HG03439 (cell line): Measurements from ENCODE around the gene LRFN2.

Experiments
- ATAC-seq: cut with Tn5 transposase; IDR thresholded peaks from one replicate; pipeline ENCODE4 v1.9.1; 2021; ENCODE audit warnings: mild to moderate bottlenecking, moderate library complexity; ENCODE audit not compliant: unreplicated experiment

LRFN2 gene

DNA sequence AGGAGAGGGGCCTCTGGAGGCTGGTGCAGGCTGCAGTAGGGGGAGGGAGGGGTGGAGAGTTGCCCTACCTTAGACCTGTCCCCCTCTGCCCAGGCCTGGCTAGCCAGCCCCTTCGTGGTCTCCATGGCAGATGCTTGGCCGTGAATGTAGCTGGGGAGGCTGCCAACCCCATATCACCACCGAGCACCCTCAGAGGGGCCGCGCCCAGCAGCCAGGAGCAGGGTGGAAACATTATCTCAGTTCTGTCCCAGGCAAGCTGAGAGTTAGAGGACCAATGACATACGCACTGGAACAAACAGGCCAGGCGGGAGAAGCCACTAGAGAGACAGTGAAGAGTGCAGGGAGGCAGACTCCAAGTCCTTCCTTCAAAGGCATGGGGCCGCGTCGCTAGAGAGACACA lies 66.5 kb downstream of the LRFN2 start:
- ATAC-seq: no peak

GRCh38 chr6:40520084-40520483 lies 67.1 kb downstream of the LRFN2 start:
- no peak for ATAC-seq

- ATAC-seq: no peak
Observed at GRCh38 chr6:40517654-40518053, 69.5 kb downstream of the LRFN2 start.

GRCh38 chr6:40516429-40516828 lies 70.7 kb downstream of the LRFN2 start:
- ATAC-seq: no peak

GRCh38 chr6:40512340-40512739 lies 74.8 kb downstream of the LRFN2 start:
- no peak for ATAC-seq

DNA sequence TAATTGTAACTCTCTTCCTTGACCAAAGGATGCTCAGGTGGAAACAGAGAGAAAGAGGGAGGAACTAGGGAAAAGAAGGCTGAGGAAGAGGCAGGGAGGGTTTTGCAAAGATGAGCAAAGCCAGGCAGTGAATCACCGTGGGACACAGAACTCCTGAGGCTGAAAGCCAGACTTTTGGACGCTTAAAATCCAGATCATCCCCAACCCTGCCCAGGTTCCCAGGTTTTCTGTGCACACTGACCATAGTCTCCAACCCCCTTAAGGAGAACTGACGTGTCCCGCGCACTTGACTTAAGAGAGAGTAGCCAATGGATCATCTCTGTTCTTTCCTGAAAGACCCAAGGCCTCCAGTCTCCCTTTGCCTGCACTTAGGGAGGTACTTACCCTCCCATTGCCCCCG lies 75.3 kb downstream of the LRFN2 start:
- ATAC-seq: no peak

DNA sequence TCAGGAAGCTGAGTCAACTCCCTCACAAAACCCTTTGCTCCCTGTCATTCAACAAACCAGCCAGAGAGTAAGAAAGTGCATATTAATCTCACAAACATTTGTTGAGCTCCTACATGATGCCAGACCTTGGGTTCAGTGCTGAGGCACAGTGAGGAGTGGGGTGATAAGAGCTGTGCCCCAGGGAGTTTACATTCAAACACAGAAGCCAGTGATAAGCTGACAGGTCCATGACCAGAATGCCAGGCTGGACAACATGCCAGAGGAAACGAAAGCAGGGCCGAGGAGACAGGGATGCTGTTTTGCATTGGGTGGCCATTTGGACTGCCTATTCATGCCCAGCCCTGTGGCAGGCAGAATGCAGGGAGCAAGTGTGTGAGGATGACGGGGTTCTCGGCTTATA lies 76.7 kb downstream of the LRFN2 start:
- ATAC-seq: no peak

GRCh38 chr6:40509716-40510260 lies 77.4 kb downstream of the LRFN2 start:
- no peak for ATAC-seq

DNA sequence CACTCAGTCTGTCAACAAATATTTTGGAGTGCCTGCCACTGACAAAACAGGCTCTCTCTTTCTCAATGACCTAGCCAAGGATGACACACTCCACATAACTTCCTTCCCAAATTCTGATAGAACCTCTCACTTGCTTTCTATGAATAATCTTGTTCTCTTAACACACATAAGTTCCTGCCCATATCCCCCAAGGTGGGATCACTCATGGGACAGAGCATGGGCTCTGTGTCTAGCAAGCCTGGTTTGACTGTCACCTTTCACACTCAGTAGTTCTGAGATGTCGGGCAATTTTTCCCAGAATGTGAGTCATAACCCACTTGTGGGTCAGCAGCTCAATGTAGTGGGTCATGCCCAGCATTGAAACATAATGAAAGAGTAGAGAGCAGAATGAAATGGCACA lies 78.1 kb downstream of the LRFN2 start:
- no peak for ATAC-seq

DNA sequence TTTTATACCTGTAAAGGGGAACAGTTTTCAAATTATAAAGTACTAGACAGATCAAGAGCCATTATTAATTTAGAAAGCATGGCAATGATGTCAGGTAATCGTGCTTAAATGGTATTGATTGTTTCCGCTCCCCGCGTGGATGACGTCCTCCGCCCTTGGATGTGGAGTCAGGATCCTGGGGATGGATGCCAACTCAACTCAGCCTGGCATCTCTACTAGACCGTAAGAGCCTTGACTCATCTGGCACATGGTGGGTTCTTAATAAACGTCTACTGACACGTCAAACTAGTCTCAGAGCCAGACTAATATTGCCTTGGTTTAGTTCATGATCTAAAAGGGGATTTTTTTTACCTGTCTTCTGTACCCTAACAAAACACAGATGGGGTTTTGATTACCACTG lies 80.2 kb downstream of the LRFN2 start:
- no peak for ATAC-seq

GRCh38 chr6:40505191-40505810 lies 81.9 kb downstream of the LRFN2 start:
- ATAC-seq: no peak

DNA sequence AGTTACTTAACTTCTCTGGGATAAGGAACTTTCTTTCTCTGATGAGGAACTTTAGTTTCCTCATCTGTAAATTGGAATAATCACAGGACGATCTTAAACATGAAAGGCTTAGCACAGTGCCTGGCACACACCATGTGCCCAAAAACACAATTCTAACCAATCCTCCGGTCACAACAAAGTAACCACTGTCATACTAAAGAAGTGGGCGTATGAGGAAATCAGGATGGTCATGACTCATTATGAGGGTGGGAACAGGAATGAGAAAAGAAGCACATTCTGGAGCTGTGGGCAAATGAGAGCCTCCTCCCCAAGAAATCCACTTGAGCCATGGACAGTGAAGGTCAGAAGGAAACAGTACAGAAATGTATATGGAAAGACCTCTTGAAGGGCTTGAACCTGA lies 82.9 kb downstream of the LRFN2 start:
- no peak for ATAC-seq

- ATAC-seq: no peak
Observed at GRCh38 chr6:40500227-40500626, 86.9 kb downstream of the LRFN2 start.

- no peak for ATAC-seq
Observed at GRCh38 chr6:40499215-40499614, 87.9 kb downstream of the LRFN2 start.

GRCh38 chr6:40498148-40498547 lies 89.0 kb downstream of the LRFN2 start:
- no peak for ATAC-seq

- ATAC-seq: no peak
Observed at GRCh38 chr6:40492187-40492586, 95.0 kb downstream of the LRFN2 start.

DNA sequence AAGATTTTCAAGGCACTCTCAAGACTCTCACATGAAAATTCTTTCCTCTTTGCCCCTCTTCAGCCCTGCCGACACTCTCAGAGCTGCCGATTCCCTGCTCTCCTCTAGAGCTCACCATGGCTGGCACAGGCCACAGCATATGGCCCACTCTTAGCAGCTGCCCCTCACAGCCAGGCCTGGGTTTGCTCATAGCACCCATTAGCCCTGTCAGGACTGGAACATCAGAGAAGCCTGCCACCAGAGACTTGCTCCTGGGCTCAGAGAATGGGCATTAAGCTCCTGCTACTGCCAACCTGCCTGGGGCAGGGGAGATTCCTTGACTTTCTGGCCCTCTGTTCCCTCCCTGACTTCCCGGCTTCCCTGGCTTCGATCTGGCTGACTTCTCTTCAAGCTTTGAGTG lies 96.7 kb downstream of the LRFN2 start:
- no peak for ATAC-seq

DNA sequence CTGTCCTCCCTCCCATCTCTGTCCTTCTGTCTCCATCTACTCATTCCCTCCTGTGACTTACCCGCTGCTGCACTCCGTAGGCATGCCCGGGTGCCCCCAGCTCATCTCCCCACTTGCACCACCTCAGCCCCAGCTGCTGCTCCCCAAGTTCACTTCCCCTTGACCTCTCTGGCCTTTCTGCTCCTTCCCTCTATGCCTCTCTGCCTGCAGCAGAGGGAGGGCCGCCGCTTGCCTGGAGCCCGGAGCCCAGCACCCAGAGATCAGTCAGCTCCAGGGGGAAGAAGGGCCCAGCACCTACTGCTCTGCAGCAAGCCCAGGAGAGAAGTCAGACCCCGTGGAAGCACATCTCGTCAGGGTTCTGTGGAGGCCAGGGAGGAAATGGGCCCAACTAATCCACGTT lies 97.4 kb downstream of the LRFN2 start:
- ATAC-seq: no peak

- no peak for ATAC-seq
Observed at GRCh38 chr6:40486576-40486975, 100.6 kb downstream of the LRFN2 start.

DNA sequence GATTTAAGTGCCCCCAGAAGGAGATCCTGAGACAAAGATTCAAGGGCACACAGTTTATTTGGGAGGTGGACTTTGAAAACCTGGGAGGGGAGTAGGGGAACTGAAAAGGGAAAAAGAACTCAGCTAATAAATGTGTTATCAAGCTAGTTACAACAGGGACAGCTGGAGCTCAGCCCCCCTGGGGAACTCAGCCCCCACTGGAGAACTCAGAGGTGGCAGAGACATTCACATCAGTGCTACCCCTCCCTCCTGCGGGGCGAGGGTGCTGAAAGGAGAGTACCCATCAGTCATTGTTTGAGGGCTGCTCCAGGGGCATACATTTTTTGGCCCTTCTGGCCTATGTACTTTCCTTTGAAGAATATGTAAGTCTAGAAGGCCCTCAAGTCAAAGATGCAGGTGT lies 101.4 kb downstream of the LRFN2 start:
- ATAC-seq: no peak

DNA sequence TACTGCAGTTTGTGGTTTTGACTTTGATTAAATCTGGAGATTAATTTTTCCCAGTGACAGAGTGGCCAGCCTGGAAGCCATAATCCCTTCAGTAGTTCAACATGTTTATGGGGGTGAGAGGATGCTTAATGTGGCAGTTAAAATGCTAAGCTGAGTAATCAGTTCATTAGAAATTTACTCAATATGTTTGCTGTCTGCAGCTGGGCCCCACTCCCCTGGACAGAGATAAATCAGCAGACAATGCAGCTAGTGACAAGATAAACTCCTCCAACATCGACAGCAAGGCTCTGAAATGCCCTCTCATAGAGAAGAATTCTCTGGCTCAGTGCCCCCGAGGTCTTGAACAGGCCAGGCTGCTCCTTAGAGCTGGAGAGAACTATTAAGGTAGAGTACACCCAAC lies 101.9 kb downstream of the LRFN2 start:
- no peak for ATAC-seq

- ATAC-seq: no peak
Observed at GRCh38 chr6:40484066-40484465, 103.1 kb downstream of the LRFN2 start.

DNA sequence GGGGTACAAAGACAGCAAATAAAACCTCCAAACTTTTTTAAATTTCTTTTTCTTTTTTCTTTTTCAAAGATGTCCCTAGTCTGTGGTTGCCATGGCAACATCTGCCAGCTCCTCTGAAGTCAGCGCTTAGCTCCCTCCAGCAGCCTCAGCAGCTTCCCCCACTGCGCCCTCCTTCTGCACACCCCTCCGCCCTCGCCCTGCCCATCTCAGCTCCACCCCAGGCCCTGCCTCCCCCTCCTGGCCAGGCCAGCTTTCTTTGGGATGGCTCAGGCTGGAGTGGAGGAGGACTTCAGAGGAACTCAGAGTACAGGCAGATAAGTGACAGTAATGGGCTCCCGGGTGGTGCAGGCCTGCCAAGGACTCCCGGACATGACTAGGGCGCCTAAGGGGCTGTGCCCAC lies 104.6 kb downstream of the LRFN2 start:
- no peak for ATAC-seq
